CD4-positive, CD25-positive, alpha-beta regulatory T cell (primary cell): ENCODE results near the gene EPHB1. TPM values are rescaled to one million over a fixed set of nuclear protein-coding genes. Genes with fewer than 3 reads are reported as not detected.

Source experiments
- ATAC-seq, 2 donors: fragments of 150-1000 bp; cut with Tn5 transposase; one replicate each; pipeline ENCODE4 v1.10.0; 2021; ENCODE audit warnings: low read depth in 2 of 2, moderate number of reproducible peaks in 2 of 2, moderate library complexity in 1 of 2
- DNase-seq, 3 donors: peaks; one replicate each; pipeline versions ENCODE4 v3.0.0 to v3.0.0-alpha.2; 2012 to 2022; ENCODE audit warnings: mixed read lengths in 1 of 3
- H3K27ac ChIP-seq: one replicate; pipeline ENCODE4 v1.7.0; 2013; ENCODE audit warnings: mild to moderate bottlenecking, low read length; ENCODE audit not compliant: insufficient read depth, poor library complexity, severe bottlenecking
- H3K27me3 ChIP-seq: one replicate; pipeline ENCODE4 v1.7.0; 2013; ENCODE audit warnings: low read length; ENCODE audit not compliant: control insufficient read depth, insufficient read depth
- H3K36me3 ChIP-seq: one replicate; pipeline ENCODE4 v1.7.0; 2013; ENCODE audit warnings: mild to moderate bottlenecking, low read length, moderate library complexity; ENCODE audit not compliant: control insufficient read depth, insufficient read depth
- H3K4me1 ChIP-seq: 2 replicates; pipeline ENCODE4 v1.7.0; 2013; ENCODE audit warnings: mild to moderate bottlenecking, low read length; ENCODE audit not compliant: insufficient read depth, control insufficient read depth, poor library complexity, severe bottlenecking
- H3K4me3 ChIP-seq: one replicate; pipeline ENCODE4 v1.7.0; 2013; ENCODE audit warnings: low read depth, mild to moderate bottlenecking, low read length, moderate library complexity
- H3K9me3 ChIP-seq, 2 experiments: 1 replicate in 1 of 2; 2 replicates in 1 of 2; pipeline ENCODE4 v1.7.0; 2013; ENCODE audit warnings: low read length in 2 of 2, mild to moderate bottlenecking in 1 of 2, moderate library complexity in 1 of 2; ENCODE audit not compliant: control insufficient read depth in 2 of 2
- H3K27ac Mint-ChIP-seq, 3 donors: one replicate each; pipeline ENCODE4 v1.8.0; 2020 to 2022; ENCODE audit warnings: mild to moderate bottlenecking in 3 of 3, mixed read lengths in 3 of 3, moderate library complexity in 2 of 3
- H3K27me3 Mint-ChIP-seq: one replicate; pipeline ENCODE4 v1.8.0; 2022; ENCODE audit warnings: mild to moderate bottlenecking, mixed read lengths
- H3K36me3 Mint-ChIP-seq: one replicate; pipeline ENCODE4 v1.8.0; 2020; ENCODE audit warnings: mixed read lengths
- H3K4me1 Mint-ChIP-seq, 4 donors: one replicate each; pipeline ENCODE4 v1.8.0; 2020 to 2022; ENCODE audit warnings: mixed read lengths in 4 of 4, mild to moderate bottlenecking in 1 of 4
- H3K4me3 Mint-ChIP-seq, 4 donors: one replicate each; pipeline ENCODE4 v1.8.0; 2020 to 2022; ENCODE audit warnings: mild to moderate bottlenecking in 4 of 4, mixed read lengths in 4 of 4, moderate library complexity in 3 of 4
- H3K9me3 Mint-ChIP-seq, 7 donors: one replicate each; pipeline ENCODE4 v1.8.0; 2020 to 2022; ENCODE audit warnings: mixed read lengths in 7 of 7, mild to moderate bottlenecking in 3 of 7, moderate library complexity in 2 of 7
- polyA plus RNA-seq, 4 donors: library from polyadenylated mRNA; unstranded; fragments of 300-500 nt; fragmentation: Illumina TruSeq; gene quantifications; one replicate each; pipeline ENCODE4 v1.2.3, GENCODE V29; 2021
- total RNA-seq: library from RNA; stranded (reverse); gene quantifications from one replicate; pipeline ENCODE4 v1.2.3, GENCODE V29; 2022

EPHB1 gene
- total and polyA plus RNA-seq, 5 donors from 2014 or later = 0.32 to 2.1 (median 0.84) TPM

- Histone ChIP-seq H3K9me3 (no peaks in the 10 kb centered on the region), H3K27me3 (no peaks in the 10 kb centered on the region), H3K36me3 (no peaks in the 10 kb centered on the region), H3K4me1 (peaks cover 4% of the 10 kb centered on the region), H3K4me3 (no peak overlapping the region), H3K27ac (no peak overlapping the region)
- no peaks in the 10 kb centered on the region for H3K36me3 Mint-ChIP-seq
- no peak overlapping the region for H3K4me3 Mint-ChIP-seq
- peaks cover 0 to 20% (median 12%) of the 10 kb centered on the region in 4 donors for H3K4me1 Mint-ChIP-seq
- H3K27ac Mint-ChIP-seq = no peak overlapping the region
- peaks cover 0 to 1% (median 0%) of the 10 kb centered on the region in 7 donors for H3K9me3 Mint-ChIP-seq
- no peak for DNase-seq
- ATAC-seq = no peak
- H3K27me3 Mint-ChIP-seq = no peaks in the 10 kb centered on the region
Measured at GRCh38 chr3:134932035-134932434, 137.0 kb downstream of the EPHB1 start.

GRCh38 chr3:134933997-134934396 lies 138.9 kb downstream of the EPHB1 start:
- Mint-ChIP-seq H3K4me1 (peaks cover 0 to 15% (median 9%) of the 10 kb centered on the region in 4 donors), H3K4me3 (no peak overlapping the region), H3K9me3 (peaks cover 0 to 1% (median 0%) of the 10 kb centered on the region in 7 donors), H3K27ac (no peak overlapping the region), H3K36me3 (no peaks in the 10 kb centered on the region), H3K27me3 (peaks cover 5% of the 10 kb centered on the region)
- Histone ChIP-seq H3K9me3 (no peaks in the 10 kb centered on the region), H3K27me3 (no peaks in the 10 kb centered on the region), H3K4me3 (no peak overlapping the region), H3K4me1 (peaks cover 1% of the 10 kb centered on the region), H3K27ac (no peak overlapping the region), H3K36me3 (no peaks in the 10 kb centered on the region)
- ATAC-seq (no peak), DNase-seq (no peak)

- Mint-ChIP-seq H3K4me3 (no peak overlapping the region), H3K36me3 (no peaks in the 10 kb centered on the region), H3K27me3 (peaks cover 7% of the 10 kb centered on the region), H3K9me3 (peaks cover 0 to 1% (median 0%) of the 10 kb centered on the region in 7 donors), H3K27ac (no peak overlapping the region), H3K4me1 (peaks cover 0 to 7% (median 3%) of the 10 kb centered on the region in 4 donors)
- no peaks in the 10 kb centered on the region for H3K9me3 ChIP-seq
- no peak for ATAC-seq
- no peaks in the 10 kb centered on the region for H3K27me3 ChIP-seq
- no peak for DNase-seq
- no peaks in the 10 kb centered on the region for H3K4me1 ChIP-seq
- no peak overlapping the region for H3K27ac ChIP-seq
- H3K4me3 ChIP-seq = no peak overlapping the region
- no peaks in the 10 kb centered on the region for H3K36me3 ChIP-seq
Measured at GRCh38 chr3:134934933-134935332, 139.9 kb downstream of the EPHB1 start.

- DNase-seq = no peak
- no peaks in the 10 kb centered on the region for H3K36me3 ChIP-seq
- H3K4me3 ChIP-seq = no peak overlapping the region
- Mint-ChIP-seq H3K4me1 (no peaks in the 10 kb centered on the region), H3K27me3 (peaks cover 7% of the 10 kb centered on the region), H3K27ac (no peak overlapping the region), H3K36me3 (no peaks in the 10 kb centered on the region), H3K9me3 (peaks cover 0 to 4% (median 0%) of the 10 kb centered on the region in 7 donors), H3K4me3 (no peak overlapping the region)
- no peaks in the 10 kb centered on the region for H3K4me1 ChIP-seq
- H3K9me3 ChIP-seq = no peaks in the 10 kb centered on the region
- H3K27ac ChIP-seq = no peak overlapping the region
- H3K27me3 ChIP-seq = no peaks in the 10 kb centered on the region
- no peak for ATAC-seq
Measured at GRCh38 chr3:134937256-134938028, 142.4 kb downstream of the EPHB1 start.

GRCh38 chr3:134938029-134938525 lies 143.0 kb downstream of the EPHB1 start:
- Mint-ChIP-seq H3K27ac (no peak overlapping the region), H3K36me3 (no peaks in the 10 kb centered on the region), H3K4me1 (no peaks in the 10 kb centered on the region), H3K9me3 (peaks cover 0 to 4% (median 0%) of the 10 kb centered on the region in 7 donors), H3K4me3 (no peak overlapping the region), H3K27me3 (peaks cover 7% of the 10 kb centered on the region)
- Histone ChIP-seq H3K4me3 (no peak overlapping the region), H3K27me3 (no peaks in the 10 kb centered on the region), H3K36me3 (no peaks in the 10 kb centered on the region), H3K4me1 (no peaks in the 10 kb centered on the region), H3K9me3 (no peaks in the 10 kb centered on the region), H3K27ac (no peak overlapping the region)
- no peak for ATAC-seq
- DNase-seq = no peak

- H3K9me3 Mint-ChIP-seq = peaks cover 0 to 4% (median 2%) of the 10 kb centered on the region in 7 donors
- no peaks in the 10 kb centered on the region for H3K36me3 Mint-ChIP-seq
- H3K9me3 ChIP-seq = no peaks in the 10 kb centered on the region
- no peak overlapping the region for H3K4me3 ChIP-seq
- H3K4me3 Mint-ChIP-seq = no peak overlapping the region
- no peaks in the 10 kb centered on the region for H3K27me3 ChIP-seq
- H3K27ac Mint-ChIP-seq = no peak overlapping the region
- no peaks in the 10 kb centered on the region for H3K4me1 Mint-ChIP-seq
- H3K4me1 ChIP-seq = no peaks in the 10 kb centered on the region
- no peak overlapping the region for H3K27ac ChIP-seq
- ATAC-seq (no peak), DNase-seq (no peak)
- peaks cover 7% of the 10 kb centered on the region for H3K27me3 Mint-ChIP-seq
- no peaks in the 10 kb centered on the region for H3K36me3 ChIP-seq
Measured at GRCh38 chr3:134939978-134940377, 144.9 kb downstream of the EPHB1 start.

- no peaks in the 10 kb centered on the region for H3K4me1 ChIP-seq
- no peaks in the 10 kb centered on the region for H3K9me3 ChIP-seq
- H3K27me3 ChIP-seq = no peaks in the 10 kb centered on the region
- Mint-ChIP-seq H3K36me3 (no peaks in the 10 kb centered on the region), H3K9me3 (peaks cover 0 to 4% (median 2%) of the 10 kb centered on the region in 7 donors), H3K4me3 (no peak overlapping the region), H3K4me1 (no peaks in the 10 kb centered on the region), H3K27me3 (peaks cover 7% of the 10 kb centered on the region), H3K27ac (no peak overlapping the region)
- H3K36me3 ChIP-seq = no peaks in the 10 kb centered on the region
- H3K4me3 ChIP-seq = no peak overlapping the region
- no peak overlapping the region for H3K27ac ChIP-seq
- no peak for ATAC-seq
- DNase-seq = no peak
Measured at GRCh38 chr3:134941820-134942219, 146.8 kb downstream of the EPHB1 start.

GRCh38 chr3:134944429-134944828 lies 149.4 kb downstream of the EPHB1 start:
- no peaks in the 10 kb centered on the region for H3K27me3 Mint-ChIP-seq
- ATAC-seq (no peak), DNase-seq (no peak)
- H3K4me3 Mint-ChIP-seq = no peak overlapping the region
- no peaks in the 10 kb centered on the region for H3K27me3 ChIP-seq
- no peak overlapping the region for H3K27ac ChIP-seq
- no peak overlapping the region for H3K27ac Mint-ChIP-seq
- H3K4me3 ChIP-seq = no peak overlapping the region
- peaks cover 0 to 4% (median 2%) of the 10 kb centered on the region in 7 donors for H3K9me3 Mint-ChIP-seq
- H3K36me3 ChIP-seq = no peaks in the 10 kb centered on the region
- H3K36me3 Mint-ChIP-seq = no peaks in the 10 kb centered on the region
- no peaks in the 10 kb centered on the region for H3K4me1 Mint-ChIP-seq
- no peaks in the 10 kb centered on the region for H3K4me1 ChIP-seq
- H3K9me3 ChIP-seq = no peaks in the 10 kb centered on the region
